HG03460 (cell line): ENCODE results near the gene PRTFDC1.

Experiments
- ATAC-seq: cut with Tn5 transposase; IDR thresholded peaks from one replicate; pipeline ENCODE4 v1.9.1; 2021; ENCODE audit not compliant: unreplicated experiment

PRTFDC1 gene

DNA sequence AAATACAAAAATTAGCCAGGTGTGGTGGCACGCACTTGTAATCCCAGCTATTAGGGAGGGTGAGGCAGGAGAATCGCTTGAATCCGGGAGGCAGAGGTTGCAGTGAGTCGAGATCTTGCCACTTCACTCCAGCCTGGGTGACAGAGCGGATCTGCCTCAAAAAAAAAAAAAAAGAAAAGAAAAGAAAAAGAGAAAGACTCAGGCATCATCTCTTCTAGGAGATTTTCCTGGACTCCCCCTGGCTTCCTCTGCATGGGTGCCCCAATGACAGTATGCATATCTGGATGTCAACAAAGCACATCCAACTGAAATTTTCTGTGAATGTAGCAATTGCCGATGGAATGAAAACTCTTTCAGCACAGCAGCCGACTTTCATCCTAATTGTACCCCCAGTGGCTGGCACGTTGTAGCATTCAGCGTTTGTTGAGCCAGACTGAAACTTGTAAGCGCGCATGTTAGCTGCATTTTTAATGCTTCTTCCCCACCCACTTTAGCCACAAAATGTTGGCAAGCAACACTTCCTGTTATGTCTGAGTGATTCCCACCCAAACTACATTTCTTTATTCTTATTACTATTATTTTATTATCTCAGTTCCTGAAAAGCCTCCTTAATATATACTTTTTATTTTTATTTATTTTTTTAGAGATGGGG, 70.2 kb downstream of the PRTFDC1 start:
- peak; percentile 64 for ATAC-seq

DNA sequence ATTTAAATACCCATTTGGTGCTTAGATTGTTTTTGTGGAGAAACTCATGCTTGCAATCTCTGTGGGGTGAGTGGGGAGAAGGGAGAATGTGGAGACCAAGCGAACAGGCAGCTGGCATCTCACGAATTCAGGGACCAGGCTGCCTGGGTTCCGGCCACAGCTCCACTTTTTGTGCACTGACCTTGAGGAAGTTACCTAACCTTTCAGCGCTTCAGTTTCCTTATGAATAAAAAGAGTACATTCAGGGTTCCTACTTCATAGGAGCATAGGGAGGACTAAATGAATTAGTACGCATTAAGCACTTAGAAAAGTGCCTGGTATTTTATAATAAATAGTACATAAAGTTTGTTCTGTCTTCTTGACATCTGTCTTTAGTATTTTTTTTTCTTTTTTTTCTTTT, 72.5 kb downstream of the PRTFDC1 start:
- ATAC-seq, result no peak

DNA sequence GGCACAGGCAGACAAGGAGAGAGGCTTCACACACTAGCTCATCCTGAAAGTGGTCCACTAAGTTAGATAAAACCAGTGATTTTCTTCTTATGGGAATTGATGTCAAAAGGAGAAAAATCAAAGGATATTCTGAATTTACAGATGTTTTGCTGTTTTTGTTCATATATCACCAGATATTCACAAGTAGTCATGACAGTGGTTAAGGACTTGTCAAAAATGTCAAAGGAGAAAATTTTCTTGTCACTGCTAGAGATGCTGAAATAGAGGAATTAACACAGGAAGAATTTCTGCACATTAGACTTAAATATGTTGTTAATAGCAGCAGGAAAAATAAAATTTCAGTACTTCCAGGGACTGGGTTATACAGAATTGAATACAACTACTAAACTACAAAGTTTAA, 78.3 kb downstream of the PRTFDC1 start:
- no peak for ATAC-seq

DNA sequence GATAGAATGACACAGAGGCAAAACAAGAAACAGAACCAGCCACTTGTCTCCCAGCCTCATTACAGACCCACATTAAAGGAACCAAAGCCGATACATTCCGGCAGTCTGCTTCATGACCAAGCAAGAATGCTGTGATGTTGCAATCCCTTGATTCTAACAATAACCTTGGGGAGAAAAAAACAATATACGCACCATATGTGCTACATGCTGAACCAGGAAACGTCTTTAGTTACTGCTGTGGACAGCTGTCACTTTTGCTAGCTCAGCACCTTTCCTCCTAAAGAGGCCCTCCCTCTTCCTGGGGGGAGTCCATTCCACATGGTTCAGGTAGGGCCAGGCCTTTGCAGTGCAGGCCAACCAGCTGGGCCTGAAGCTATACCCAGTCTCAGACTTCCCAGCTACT, 79.1 kb downstream of the PRTFDC1 start:
- ATAC-seq, result no peak

DNA sequence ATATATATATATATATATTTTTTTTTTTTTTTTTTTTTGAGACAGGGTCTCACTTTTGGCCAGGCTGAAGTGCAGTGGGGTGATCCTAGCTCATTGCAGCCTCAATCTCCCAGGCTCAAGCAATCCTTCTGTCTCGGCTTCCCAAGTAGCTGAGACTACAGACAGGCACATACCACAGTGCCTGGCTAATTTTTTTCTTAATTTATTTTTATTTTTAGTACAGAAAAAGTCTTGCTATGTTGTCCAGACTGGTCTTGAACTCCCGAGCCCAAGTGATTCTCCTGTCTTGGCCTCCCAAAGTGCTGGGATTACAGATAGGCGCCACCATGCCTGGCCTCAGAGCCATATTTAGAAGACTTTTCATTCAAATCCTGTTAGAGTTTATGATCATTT, 79.6 kb downstream of the PRTFDC1 start:
- ATAC-seq, result no peak

DNA sequence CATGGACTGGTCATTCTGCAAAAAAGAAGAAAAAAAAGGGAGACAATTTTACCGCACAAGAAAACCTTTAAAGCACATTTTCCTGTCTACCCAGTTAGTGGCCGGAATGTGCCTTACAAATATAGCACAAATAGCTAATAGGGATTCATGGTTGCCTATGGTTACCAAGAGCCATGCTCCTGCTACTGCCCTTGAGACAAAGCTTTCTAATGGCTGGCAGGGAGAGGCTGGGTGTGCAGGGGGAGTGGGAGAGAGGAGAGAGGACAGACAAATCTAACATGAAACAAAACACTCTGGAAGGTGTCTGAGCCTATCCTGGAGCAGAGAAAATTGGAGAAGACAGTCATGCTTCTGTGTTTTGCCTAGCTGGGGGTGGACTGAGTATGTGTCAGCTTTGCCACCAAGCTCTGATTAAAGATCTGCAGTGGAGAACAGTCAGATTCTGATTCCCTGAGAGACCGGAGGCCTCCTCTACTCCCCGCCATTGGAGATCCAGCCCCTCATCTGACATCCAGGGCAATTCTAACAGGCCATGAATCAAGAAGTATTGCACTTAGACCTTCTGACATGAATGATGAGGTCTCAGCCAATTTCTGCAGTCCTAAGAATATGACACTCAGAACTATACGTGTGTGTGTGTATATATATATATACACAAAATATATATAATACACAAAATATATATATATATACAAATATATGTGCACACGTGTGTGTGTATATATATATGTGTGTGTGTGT, 80.2 kb downstream of the PRTFDC1 start:
- no peak for ATAC-seq

DNA sequence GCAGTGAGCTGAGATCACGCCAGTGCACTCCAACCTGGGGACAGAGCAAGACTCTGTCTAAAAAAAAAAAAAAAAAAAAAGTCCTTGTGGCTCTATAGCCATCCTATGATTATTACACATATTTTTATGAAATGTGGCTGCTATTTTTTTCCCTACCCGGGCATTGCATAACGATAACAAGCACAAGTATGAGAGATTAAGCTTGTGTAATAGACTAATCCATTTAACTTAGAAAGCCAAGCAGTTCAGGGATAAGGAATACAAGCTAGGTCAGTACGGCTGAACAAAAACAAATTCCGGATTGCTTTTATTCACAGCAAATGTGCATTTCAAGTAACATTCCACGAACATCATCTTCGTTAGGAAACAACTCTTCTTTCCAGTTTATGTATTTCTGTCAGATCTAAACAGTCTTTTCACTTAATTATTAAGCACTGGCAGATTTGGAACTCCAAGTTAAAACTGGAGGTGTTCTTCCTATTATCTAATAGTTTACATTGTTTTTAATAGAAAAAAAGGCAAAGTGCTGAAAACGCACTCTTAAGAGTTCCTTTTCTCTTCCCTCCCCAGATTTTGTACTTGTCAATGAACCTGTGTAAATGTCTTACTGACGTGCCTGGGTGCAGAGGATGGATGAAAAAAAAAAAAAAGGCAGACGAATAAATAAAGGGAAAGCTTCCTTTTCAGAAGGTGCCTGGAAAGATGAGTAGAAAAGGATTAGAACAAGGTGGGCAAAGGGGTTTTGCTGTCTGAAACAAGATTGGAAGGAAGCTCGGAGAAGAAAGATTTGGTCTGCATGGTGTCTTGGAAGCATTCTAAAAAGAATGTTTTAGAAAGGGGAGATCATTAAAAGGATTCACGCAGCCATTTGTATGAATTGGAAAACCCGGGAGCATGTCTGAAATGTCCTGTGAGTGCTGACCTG, 81.1 kb downstream of the PRTFDC1 start:
- no peak for ATAC-seq

DNA sequence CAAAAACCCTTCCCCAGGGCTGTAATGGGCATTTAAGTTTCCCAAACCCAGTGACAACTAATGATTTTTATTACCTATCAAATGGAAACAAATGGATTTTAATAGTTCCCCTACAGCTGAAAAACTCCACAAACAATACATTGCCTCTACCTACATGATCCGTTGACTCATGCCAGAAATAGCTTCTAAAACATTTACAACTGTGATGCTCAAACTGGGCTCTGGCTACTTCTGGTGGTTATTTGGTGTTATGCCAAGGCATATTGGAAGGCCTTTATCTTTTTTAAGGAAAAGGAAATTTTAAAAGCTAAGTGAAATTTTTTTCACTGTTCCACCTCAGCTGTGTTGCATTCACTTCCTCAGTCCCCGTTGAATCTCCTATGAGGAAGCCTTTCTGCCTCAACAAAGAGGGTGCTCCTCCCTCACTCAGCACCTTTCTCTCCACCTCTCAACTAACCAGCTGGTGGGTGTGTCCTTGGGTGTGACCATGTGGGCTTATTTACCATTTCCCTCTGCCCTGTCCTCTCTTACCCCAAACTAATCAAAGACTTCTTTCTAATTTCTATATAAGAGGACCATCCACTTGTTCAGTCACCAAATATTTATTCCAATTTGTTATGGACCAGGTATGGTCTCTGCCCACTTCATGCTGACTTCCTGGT, 82.9 kb downstream of the PRTFDC1 start:
- ATAC-seq, result no peak

DNA sequence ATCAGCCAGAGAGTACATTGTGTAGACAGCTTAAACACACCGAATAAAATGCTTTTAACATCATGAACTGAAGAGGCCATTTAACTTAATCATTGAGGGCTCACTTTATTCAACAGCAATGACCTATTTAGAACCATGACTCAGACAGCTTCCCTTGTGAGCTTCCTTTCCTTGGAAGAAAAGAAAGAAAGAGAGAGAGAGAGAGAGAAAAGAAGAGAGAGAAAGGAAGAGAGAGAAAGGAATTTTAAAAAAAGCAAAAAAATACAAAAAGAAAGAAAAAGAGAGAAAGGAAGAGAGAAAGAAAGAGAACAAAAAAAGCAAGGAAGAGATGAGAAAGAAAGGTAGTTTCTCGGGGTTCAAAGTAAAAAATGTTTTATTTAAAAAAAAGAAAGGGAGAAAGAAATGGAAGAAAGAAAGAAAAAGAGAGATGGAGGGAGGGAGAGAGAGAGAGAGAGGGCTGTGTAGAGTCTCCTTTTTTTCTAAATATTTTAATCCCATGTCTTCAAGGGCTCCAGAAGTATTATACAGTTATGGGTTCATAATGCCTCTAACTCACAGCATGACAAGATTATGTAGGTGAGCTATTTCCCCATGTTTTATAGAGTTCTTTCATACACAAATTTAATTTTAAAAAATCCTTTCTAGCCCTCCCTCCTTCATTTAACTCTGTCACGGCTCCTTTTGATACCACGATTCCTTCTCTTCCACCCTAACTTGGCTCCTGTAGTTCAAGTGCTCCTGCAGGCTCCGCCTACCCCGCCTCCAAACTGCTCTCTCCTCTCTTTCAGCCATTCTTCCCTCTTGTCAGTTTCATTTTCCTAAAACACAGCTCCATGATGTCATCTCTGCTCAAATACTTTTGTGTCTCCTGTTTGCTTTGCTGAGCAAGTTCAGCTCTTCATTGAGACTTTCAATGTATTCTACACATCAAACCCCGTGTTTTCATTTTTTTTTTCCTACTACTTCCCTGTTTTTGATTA, 85.5 kb downstream of the PRTFDC1 start:
- ATAC-seq, result no peak

DNA sequence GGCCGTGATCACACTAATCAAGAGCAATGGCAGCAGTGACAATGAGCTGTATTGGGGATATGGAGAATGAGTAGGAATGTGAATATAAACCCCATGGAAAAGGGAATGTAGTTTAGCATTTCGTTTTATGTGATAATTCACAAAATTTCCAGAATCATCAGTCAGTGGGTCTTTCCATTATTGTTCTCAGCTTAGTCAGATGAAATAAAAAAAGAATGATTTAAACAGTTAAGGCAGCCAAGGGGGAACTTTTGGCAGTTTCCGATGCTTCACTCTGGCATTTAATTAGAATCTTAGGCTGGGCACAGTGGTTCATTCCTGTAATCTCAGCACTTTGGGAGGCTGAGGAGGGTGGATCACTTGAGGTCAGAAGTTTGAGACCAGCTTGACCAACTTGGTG, 86.6 kb downstream of the PRTFDC1 start:
- no peak for ATAC-seq

DNA sequence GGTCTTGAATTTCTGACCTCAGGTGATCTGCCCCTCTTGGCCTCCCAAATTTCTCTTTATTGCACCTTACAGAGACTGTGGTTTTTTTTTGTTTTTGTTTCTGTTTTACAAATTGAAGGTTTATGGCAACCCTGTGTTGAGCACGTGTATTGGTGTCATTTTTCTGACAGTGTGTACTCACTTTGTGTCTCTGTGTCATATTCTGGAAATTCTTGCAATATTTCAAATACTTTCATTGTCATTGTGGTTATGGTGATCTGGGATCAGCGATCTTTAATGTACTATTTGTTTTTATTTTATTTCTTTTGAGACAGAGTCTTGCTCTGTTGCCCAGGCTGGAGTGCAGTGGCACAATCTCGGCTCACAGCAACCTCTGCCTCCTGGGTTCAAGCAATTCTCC, 89.8 kb downstream of the PRTFDC1 start:
- no peak for ATAC-seq

DNA sequence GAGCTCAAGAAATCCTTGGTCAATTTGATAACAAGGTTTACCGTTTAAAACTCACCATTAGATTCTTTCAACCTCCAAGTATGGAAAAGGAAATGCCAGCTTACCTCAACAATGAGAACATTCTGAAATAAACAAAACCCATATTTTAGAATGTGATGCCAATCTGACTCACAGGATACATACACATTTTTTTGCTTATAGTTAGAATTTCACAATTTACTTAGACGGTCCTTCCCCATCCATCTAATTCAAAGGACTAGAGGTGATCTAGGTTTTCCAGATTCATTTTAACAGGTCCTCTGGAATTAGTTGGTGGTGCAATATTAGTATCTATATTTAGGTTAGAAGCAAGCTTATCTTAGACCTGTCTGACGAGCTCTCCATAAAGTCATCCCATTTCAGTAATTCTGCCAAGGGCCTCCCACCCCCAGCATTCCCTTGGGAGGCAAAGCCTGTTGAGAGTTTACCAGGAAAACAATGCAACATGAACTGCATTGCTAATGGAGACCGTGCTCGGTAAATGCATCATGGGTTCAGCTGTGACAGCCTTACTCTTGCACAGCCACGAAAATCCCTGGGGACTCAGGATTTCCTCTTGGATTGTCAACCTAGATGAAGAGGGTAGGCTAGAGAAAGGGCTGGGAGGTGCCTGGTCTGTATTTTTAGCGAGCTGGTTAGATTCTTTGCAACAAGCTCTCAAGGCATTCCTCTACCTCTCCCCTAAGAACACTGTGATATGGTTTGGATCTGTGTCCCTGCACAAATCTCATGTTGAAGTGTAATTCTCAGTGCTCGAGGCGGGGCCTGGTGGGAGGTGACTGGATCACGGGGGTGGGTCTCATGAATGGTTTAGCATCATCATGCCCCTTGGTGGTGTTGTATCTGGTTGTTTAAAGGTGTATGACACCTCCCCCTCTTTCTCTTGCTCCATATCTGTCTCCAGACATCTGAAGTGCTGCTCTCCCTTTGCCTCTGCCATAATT, 93.8 kb downstream of the PRTFDC1 start:
- ATAC-seq, result no peak

DNA sequence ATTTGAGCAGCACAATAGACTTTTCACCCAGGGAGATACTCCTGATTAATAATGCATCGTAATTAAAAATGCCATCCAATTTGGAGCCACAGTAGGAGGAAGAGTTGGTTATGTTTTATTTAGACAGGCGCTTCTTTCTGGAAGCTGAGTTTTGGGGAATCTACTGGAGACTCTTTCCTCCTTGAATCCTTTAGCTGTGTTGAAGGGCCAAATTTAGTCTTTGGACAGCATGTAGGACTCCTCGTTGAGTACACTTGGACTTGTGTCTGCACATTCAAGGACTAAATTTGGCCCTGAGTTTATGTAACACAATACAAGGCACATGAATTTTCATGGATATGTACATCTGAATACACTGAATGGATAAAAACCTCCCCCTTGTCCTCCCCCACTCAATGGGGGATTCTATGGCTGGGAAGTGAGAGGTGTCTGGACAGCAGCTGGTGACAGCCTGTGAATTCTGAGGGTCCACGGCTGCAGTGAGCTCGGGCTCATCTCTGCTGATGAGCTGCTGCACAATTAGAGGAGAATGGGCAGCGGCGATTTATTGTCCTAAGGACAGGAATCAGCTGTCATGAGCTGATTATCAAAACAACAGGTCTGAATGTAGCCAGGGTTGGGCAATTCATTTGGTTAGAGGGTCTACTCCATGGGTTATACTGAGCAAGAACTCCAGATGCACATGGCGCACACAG, 95.2 kb downstream of the PRTFDC1 start:
- no peak for ATAC-seq

DNA sequence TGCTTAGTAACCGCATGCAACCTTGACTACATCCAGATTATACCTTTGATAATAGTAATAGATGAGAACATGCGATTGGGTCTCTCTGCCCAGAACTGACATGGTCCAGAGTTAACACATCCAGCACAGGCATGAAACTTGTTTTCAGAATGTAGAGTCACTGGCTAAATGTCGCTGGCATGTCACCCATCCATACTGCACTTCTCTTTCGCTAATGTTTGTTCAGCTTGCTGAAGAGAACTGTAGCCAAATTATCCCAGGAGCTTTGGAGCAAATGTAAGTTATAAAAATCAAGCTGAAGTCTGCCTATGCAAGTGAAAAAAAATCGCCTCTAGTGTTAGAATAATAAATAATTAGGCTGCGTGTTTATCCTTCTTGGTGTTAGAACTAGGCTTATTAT, 98.2 kb downstream of the PRTFDC1 start:
- ATAC-seq, result no peak

DNA sequence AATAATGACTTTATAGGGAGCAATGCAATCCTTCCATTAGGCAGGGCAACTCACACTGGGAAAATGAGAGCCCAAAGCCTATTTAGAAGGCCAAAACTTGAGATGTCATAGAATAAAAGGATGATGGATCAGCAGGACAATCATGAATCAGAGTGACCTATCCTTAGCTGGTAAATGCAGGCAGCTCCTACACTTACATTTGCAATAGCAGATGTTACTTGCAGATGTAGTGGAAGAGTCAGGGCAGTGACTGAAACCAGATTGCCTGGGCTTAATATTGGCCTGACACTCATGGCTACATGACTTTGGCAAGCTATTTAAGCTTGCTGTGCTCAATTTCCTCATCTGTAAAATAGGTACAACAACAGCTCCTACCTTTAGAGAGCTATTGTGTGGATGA, 98.7 kb downstream of the PRTFDC1 start:
- no peak for ATAC-seq

DNA sequence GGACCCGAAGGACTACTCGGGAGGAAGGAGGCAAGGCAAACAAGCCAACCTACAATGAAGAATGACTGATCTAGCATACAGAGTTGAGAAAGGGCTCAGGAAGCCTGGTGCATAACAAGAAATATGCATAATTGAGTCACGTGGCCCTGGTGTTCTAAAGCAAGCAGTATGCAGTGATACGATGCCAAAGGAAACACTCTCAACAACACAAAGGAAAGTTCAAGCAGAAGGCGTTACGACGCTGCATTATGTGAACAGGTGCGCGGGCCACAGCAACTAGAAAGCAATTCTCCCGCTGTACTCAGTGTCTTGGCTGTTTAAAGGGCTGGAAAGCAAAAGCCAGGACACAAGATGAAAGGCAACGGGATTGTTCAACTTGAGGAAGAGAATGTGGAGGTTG, 100.8 kb downstream of the PRTFDC1 start:
- ATAC-seq, result no peak

DNA sequence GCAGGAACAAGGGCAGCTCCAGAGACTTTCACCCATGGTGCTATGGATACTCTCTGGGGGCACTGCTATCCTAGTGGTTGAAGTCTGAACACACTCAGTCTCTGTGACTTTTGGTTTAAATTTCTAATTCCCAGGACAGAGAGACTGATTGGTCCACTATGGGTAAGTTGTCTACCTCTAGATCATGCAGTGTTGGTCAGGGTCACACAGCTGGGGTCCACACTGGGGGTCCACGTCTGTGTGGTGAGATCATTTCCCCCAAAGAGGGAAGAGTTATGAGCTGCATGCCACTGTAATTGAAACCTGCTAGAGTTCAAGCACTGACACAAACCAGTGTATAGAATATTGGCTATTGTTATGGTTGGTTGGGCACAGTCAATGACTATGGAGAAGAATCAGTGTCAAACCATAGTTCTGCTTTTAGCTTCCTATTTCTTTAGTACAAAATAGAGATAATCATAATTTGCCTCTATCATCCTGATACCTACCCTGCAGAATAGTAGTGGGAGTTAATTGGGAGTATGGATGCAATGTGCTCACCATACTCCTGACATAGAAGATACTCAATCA, 101.6 kb downstream of the PRTFDC1 start:
- no peak for ATAC-seq
